SKM-1 treated with dmso at 0.1 percent for 144 hours (cell line): Measurements from ENCODE around the gene MEGF6.

Experiments
- DNase-seq: peaks from one replicate; lab custom pipeline; 2025; ENCODE audit not compliant: unreplicated experiment; lab: John Stamatoyannopoulos, UW

MEGF6 gene

DNA sequence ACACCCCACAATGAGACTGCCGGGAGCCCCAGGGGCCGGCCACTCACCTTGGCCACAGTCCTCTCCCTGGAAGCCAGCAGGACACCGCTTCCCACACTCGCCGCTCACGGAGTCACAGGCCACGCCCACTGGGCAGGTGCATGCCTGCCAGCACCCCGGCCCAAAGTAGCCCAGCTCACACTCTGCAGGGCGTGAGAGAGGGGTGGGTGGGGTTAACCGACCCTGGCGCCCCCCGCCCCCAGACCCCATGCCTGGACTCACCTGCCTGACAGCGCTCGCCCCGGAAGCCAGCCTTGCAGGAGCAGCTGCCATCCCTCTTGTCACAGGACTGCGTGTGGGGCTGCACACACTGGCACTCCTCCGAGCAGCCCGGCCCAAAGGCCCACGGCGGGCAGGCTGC is 106.1 kb downstream of the MEGF6 start:
- DNase-seq, result no peak

DNA sequence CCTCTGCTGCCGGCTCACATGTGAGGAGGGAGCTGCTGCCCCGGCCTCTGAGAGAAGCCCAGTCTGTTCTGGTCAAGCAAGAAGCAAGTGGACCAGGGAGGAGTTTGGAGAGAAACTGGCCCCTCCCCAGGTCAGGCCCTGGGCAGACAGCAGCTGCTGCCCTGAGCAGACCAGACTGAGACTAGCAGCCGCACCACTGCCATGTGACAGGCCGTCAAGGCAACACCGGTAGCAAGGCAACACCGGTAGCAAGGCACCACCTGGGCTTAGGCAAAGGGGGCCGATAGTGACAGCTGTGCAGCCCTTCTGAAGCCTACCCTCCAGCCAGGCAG is 106.5 kb downstream of the MEGF6 start:
- DNase-seq, result no peak

DNA sequence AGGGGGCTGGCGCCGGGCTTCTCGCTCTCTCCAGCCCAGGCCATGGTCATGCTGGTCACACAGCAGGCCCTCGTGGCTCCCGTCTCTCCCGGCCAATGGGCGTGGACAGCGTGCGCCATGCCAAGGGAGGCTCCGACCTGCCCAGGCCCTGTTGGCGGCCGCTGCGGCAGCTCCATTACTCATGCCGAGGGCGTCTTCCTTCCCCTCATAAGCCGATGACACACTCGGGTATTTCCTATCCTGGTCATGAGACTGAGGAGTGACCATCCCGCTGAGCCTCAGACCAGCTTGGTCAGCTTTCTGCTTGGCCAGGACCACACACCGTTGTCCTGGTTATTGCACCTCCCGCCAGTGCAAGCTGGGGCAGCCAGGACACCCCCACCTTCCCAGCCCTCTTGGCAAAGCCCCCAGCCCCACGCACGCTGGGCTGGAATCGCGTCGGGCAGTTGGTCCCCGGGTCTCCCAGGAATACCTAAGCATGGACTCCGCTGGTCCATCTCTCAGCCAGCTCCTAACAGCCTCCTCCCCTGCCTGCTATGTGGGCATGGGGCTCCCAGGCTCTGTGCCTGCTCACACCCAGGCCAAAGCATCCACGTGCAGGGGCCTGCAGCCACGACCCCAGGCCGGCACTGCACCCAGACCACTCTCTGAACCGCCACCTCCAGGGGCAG is 107.0 kb downstream of the MEGF6 start:
- DNase-seq, result no peak

DNA sequence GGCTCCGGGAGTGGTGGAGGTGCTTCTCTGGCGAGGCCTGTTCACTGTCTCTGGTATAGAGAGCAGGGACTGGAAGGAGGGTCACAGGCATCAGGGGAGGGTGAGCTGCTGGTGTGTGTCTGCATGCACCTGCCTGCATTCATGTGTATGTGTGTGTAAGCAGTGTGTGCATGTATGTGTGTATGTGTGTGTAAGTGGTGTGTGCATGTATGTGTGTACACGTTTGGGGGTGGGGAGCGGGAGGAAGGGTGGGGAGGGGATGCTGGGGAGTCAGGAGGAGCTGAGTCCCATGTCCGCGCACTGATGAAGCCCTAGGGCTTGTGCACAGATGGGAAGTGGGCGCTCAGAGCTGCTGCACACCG is 107.8 kb downstream of the MEGF6 start:
- no peak for DNase-seq

DNA sequence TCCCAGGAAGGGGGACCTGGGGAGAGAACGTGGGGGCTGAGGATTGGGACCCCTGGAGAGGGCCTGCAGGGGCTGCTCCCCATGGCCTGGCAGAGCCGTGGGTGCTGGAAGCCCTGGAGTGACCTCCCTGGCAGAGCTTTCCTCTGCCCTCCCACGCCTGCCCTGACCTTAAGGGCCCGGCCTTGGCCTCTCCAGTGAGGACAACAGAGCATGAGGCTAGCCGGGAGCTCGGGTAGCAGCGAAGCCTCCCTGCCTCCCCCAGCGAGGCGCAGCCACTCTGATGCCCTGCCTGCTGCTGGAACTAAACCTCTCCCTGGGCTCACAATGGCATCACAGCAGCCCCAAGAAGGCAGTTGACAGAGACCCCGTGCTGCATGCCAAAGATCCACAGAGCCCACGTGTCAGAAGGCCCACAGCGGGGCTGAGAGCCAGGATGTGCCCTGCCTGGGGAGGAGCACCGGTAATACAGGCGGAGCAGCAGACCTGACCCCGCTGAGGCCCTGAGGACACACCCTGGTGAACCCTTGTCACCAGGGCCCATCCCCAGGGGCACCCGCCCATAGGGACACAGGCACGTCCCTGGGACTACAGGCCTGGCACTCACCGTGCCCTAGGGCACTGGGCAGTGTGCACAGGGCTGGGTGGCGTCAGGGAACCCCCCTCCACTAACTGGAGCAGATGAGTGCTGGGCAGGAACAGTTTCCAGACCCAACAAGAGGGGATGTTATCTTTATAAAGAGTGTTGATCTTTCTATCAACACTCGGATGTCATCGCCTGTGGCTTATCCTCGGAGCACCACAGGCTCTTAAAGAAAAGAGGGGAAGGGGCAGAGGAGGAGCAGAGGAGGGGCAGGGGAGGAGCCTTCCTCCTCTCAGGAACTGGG is 108.4 kb downstream of the MEGF6 start:
- no peak for DNase-seq

DNA sequence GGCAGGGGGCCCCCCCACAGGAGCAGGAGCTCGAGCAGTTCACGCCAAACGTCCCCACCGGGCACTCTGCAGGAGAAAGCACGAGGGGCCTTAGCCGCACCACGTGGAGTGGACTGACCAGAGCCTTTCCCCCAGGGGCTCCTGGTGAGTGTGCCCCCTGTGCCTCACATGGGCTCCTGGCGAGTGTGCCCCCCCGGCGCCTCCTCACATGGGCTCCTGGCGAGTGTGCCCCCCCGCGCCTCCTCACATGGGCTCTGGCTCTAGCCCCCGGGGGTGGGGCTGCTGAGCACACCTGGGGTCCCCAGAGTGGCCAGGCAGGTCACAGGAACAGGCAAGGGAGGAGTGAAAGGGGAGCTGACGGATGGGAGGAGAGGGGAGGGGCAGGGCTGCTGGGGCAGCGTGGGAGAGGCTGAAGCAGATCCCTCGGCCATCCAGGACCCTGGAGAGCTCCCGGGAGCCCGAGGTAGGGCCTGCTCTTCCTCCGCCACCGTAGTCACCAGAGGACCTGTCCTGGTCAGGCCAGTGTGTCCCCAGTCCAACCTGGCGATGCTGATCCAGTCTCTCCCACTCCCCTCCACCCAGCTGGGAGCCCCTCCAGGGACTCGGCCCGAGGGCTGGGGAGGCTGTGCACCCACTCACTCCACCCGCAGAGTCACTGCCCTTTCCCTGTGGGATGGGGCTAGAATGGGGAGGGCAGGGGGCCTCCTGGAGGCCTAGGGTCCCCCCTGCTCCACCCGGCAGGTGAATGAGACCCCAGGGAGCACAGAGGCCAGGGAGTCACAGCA is 109.3 kb downstream of the MEGF6 start:
- no peak for DNase-seq

DNA sequence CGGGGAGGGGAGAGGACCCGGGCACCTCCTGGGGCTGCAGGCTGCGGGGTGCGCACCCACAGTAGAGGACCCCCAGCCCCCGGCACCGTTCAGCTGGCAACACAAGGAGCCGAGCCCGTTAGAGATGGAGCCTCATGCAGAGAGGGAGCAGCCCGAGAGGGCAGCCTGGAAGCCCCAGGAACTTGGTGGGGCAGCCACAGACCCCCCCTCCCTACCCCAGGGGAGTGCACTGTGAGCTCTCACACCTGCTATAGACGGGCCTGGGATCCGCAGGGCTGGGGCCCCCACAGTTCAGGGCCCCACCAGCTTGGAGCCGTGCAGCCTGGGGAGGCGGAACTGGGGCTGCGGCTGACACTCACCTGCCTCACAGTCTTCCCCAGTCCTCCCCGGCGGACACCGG is 109.9 kb downstream of the MEGF6 start:
- no peak for DNase-seq

DNA sequence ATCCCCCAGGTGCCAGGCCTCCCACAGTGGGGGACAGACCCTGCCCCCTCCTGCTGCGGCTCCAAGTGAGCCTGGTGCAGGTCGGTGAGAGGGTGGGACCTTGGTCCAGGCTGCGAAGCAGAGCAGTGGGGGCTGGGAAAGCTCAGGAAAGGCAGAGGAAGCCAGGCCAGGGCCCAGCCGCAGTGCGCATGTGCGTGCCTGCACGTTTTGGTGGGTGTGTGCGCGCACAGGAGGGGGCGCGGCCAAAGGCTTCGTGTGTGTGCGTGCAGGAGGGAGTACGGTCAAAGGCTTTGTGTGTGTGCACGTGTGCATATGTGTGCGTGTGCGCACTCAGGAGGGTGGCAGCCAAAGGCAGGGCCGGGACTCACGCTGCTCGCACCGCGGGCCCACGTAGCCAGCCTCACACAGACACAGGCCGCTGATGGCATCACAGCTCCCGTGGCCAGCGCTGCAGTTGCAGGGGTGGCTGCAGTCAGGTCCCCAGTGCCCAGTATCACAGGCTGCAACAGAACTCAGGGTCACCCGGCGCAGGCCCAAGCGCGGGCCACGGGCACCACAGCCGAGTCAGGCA is 111.0 kb downstream of the MEGF6 start:
- DNase-seq, result no peak

DNA sequence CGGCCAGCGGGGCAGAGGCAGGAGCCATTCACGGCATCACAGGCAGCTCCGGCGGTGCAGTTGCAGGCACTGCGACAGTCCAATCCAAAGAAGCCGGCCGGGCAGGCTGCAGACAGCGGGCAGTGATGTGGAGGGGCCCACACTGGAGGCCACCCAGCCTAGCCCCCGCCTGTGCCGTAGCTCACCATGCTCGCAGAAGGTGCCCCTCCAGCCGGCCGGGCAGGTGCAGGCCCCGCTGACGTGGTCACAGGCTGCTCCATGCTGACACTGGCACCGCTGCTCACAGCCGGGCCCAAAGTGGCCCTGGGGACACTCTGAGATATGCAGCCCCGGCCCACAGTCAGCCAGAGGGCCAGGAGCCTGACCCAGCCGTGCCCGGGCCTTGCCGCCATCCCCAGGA is 111.7 kb downstream of the MEGF6 start:
- DNase-seq, result no peak

DNA sequence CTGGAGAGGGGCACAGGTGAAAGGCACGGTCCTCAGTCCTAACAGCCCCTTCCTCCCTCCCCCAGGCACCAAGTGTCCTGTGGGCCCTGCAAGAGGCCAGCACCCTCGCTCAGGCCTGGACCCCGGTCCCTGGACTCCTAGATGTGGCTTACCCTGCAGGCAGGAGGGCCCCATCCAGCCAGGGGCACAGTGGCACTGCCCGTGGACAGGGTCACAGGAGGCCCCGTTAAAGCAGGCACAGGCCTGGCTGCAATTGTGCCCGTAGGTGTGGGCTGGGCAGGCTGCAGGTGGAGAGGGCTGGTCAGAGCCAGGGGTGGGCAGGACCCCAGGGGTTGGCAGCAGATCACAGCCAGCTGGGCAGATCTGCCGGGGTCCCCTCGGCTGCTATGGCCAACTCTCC is 112.3 kb downstream of the MEGF6 start:
- DNase-seq, result no peak

DNA sequence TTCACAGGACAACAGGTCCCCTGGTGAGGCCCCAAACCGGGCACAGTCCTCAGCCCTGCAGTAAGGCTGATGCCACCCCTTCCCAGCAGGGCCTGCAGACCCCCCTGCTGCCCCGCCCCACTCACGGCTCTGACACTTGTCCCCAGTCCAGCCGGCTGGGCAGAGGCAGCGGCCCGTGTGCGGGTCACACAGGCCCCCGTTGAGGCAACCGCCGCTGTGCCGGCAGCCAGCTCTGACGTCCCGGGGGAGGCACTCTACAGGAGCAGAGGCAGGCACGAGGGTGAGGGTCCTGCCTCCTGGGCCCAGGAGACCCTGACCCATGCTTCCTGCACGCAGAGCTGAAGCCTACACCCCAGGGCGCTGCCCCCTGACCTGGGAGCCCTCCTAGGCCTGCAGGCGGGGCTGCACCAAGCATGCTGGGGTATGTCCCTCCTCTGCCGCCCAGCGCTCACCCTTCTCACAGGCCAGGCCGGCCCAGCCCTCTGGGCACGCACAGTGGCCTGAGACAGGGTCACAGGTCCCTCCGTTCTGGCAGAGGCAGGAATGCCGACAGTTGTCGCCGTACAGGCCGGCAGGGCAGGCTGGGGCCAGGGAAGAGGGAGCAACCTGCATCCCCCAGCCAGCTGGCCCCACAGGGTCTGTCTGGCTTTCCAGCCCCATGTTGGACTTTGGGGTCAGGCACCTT is 112.9 kb downstream of the MEGF6 start:
- DNase-seq, result no peak

DNA sequence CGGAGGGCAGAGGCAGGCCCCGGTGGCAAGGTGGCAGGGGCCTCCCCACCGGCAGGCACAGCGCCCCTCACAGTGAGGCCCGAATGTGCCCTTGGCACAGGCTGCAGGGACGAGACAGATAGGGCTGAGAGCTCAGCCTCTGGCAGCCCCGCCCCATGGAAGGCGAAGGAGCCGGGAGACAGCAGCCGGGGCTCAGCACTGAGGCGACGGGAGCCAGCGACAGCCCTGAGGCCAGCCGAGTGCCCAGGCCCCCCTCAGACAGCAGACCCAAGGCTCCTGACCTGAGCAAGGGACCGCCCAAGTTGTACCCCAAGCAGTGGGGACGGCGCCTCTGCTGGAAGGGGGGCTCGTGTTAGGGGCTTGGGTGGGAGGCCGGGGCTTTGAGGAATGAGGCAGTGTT is 113.8 kb downstream of the MEGF6 start:
- no peak for DNase-seq

DNA sequence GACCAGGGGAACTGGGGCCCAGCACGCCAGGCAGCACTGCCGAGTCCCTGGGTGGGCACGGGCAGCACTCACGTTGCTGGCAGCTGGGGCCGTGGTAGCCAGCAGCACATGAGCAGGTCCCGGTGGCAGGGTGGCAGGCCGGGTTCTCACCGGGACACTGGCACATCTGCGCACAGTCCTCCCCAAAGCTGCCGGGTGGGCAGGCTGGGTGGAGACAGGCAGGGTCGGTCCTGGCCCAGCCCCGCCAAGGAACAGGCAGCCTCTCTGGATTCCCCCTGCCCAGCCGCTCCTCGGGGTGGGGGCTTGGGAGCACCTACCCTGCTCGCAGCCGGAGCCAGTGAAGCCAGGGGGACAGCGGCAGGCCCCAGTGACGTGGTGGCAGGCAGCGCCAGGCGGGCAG is 114.4 kb downstream of the MEGF6 start:
- DNase-seq, result no peak

DNA sequence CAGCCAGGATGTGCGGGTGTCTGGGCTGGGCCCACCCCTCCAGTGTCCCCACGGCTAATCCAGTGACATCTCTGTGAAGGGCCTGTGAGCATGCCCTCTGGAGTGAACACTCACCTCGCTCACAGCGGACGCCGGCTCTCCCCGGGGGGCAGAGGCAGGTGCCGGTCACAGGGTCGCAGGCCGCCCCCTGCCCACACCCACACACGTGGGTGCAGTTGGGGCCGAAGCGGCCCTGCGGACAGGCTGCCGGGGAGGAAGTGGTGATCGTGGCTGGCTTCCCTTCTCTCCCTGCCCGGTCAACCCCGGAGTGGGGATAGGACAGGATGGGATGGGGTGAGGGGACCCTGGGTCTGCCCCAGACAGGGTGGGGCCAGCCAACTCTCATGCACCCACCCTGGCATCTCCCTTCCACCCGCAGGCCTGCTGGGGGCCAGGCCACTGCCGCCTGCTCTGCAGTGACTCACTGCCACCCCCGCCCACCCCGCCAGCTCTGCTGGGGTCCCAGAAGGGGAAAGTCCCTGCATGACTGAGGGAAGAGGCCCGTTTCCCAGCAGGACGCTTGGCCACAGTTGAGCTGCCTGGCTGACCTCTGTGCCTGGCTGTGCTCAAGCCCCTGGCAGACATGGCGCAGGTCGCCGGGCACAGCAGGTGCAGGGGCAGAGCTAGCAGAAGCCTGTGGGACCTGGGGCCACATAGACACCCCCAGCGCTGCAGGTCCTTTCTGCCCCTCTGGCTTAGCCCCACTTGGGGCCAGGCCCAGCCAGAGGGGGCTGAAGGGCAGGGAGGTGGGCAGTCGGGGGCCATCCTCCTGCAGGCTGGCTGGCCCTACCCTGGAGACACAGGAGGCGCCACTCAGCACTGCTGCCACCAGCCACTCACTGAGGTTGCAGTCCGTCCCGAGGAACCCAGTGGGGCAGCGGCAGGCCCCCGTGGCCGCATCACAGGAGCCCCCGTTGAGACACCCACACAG is 115.2 kb downstream of the MEGF6 start:
- DNase-seq, result no peak

DNA sequence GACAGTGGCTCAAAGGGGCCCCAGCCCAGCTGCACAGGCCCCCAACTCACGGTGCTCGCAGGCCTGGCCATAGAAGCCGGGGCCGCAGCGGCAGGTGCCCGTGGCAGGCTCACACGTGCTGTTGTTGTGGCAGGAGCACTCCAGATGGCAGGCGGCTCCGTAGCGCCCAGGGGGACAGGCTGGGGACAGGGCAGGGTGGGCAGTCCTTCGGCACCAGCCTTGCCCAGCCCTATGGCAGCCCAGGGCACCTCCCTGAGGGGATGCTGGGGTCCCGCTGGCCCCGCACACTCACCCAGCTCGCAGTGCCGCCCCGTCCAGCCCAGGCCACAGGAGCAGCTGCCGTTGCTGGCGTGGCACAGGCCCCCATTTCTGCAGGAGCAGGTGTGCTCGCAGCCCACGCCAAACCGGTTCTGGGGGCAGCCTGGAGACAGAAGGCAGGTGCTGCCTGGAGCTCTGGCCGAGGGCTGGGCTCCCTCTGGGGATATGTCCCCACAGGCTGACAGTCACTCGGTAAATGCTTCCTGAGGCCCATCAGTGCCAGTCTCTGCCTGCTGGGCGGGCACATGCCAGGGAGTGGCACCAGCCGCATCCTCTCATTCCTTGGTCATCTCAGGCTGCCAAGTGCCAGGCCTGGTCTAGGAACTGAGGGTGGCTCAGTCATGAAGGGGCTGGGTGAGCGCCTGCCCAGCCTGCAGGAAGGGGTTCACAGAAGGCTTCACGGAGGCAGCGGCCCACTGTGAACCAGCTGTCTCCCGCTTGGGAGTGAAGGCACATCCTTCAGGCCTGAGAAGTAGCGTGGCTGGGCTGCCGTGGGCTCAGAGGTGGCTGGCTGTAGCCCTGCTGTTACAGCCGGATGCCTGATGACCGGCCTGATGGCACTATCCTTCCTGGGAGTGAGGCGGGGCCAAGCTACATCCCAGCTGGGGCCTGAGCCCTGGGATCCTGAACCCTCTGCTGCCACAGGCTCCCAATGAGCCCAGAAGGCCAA is 116.7 kb downstream of the MEGF6 start:
- no peak for DNase-seq

DNA sequence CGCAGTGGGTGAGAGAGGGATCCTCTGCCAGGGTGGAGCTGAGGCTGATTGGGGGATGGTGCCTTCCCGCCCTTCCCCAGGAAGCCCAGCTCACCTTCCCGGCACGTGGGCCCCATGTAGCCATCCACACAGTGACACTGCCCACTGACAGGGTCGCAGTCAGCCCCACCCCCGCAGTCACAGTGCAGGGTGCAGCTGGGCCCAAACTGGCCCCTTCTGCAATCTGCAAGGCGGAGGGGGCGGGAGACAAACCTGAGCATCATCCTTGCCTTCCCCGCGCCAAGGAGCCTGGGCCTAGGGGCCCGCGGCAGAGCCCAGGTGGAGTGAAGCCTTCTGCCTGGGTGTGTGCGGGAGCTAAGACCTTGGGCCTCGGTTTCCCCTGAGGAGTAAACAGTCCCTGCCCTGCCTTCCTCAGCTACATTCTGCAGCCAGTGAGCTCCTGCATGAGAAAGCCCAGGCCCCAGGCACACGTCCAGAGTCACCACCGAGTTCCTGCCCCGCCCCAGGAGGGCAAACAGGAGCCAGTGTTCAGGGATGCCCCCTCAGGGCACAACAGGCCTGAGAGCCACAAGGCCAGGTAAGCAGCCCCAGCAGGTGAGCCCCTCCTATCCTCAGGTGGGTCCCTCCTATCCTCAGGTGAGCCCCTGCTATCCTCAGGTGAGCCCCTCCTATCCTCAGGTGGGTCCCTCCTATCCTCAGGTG is 118.6 kb downstream of the MEGF6 start:
- DNase-seq, result no peak

DNA sequence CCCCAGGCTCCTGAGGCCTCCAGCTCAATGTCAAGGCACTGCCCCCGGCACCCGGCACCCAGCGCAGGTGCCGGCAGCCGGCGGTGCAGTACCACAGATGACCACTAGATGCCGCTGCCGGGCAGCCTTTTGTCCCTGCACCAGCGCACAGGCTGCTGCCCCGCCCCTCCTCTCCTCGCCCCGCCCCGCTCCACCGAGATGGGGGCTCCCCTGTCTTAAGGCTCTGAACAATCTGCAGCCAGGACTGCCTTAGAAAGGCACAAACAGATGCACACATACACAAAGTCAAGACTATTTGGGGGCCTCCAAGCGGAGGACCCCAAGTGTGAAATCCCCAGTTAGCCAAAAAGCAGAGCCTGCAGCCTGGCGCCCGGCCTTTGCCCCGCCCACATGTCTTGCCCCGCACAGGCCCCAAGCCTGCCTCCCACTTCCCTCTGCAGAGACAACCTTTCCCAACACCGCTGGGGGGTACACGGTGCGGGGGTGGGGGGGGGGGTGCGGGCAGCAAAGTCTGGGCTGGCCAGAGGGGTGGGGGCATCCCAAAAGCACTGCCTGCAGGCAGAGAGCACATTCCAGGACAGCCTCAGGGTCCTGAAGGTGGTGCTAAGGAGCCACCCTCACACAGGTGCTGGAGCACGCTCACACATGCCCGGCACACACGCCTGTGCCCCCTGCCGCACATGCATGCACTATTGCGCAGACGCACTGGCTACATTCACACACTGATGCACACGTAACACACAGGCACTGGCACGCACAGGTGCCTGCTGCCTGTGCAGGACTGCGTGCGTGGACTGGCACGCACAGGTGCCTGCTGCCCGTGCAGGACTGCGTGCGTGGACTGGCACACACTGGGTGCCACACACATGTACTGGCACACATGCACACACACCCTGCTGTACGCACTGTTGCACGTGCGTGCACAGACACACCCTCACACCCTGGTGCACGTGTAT is 119.7 kb downstream of the MEGF6 start:
- DNase-seq, result peak; percentile 59
